HG03039 (cell line): ENCODE data around the gene AKIRIN2.
"Not testable (repeated sequence)": the region's sequence is repeated elsewhere in the genome, so short reads cannot be mapped to it uniquely, and the experiment has no call there.

Experiments
- ATAC-seq: cut with Tn5 transposase; IDR thresholded peaks from one replicate; pipeline ENCODE4 v1.9.1; 2021; ENCODE audit warnings: mild to moderate bottlenecking, moderate library complexity; ENCODE audit not compliant: unreplicated experiment

Gene AKIRIN2

DNA sequence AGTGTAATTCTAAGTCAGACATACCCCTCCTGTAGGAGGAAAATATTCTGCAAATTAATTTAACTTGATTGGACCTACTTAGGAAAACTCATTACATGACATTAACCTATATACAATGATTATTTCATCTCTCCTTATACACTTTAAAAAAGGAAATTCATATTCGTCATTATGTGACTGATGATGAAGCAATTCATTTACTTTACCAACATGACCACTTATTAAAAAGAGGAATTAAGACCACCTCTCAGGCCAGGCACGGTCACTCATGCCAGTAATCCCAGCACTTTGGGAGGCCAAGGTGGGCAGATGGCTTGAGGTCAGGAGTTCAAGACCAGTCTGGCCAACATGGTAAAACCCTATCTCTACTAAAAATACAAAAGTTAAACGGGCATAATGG is 11.6 kb downstream of the AKIRIN2 start:
- ATAC-seq: no peak

DNA sequence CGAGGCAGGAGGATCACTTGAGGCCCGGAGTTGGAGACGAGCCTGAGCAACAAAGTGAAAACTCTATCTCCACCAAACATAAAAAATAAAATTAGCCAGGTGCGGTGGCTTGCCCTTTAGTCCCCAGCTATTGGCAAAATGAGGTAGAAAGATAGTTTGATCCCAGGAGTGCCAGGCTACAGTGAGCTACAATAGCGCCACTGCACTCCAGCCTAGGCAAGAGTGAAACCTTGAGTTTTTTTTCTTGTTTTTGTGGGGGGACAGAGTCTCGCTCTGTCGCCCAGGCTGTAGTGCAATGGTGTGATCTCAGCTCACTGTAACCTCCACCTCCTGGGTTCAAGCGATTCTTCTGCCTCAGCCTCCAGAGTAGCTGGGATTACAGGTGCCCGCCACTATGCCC is 14.1 kb downstream of the AKIRIN2 start:
- ATAC-seq: not testable (repeated sequence)

DNA sequence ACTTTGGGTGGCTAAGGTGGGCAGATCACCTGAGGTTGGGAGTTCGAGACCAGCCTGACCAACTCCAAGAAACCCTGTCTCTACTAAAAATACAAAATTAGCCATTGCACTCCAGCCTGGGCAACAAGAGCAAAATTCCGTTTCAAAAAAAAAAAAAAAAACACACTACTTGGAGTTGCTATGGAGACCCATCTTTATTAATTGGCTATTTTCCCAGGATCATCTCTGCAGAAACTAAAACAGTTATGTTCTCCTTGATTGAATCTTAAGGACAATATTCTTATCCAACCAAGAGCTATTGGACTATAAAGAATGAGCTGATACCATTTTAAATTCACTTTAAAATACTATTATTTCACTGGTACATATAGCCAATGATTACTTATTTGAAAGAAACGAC is 14.7 kb downstream of the AKIRIN2 start:
- no peak for ATAC-seq

- ATAC-seq: not testable (repeated sequence)
Measured at GRCh38 chr6:87686636-87687205, 15.3 kb downstream of the AKIRIN2 start.

- no peak for ATAC-seq
Measured at GRCh38 chr6:87684895-87685654, 17.0 kb downstream of the AKIRIN2 start.

DNA sequence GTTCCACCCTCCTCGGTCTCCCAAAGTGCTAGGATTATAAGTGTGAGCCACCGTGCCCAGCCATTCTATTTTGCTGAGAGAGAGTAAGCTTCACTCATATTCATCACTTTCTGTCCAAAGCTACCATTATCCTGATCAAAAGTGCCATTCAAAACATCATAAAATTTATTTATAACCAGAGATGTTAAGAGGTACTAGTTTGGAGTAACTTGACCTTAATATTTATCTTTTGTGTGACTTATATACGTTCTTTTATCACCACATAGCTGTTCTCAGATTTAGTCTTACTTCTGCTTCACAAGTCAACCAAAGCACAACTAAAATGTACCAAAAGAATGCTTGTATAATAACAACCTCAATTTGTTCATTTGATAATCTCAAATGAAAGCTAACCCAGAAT is 18.1 kb downstream of the AKIRIN2 start:
- no peak for ATAC-seq

- peak; percentile 56 for ATAC-seq
Measured at GRCh38 chr6:87682310-87682709, 19.7 kb downstream of the AKIRIN2 start.

DNA sequence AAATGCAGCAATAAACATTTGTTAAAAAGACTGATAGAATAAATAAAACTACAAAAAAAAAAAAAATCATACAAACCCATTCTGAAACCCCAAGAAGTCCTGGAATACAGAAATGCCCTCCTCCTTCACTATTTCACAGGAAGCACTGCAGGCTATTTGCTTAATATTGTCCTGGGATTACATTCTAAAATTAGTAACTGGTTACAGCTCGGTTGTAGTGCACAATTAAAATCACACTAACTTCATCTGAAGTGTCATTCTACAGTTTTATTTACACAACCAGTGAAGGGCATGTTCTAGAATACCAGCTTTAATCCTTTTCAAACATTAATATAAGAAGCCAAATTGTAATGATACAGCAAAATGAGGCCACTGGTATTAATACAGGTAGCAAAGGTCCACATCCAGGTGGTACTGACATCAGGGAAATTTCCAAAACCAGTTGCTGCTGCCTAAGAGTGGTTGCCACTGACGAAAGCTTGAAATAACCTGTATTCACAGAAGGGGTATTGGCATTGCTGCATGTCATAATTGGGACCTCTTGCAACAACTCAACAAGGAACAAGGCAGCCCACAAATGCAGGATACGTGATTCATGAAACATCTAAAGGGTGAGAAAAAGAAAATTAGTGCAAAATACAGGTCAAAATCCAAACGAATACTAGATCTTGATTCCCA is 26.9 kb downstream of the AKIRIN2 start:
- no peak for ATAC-seq

DNA sequence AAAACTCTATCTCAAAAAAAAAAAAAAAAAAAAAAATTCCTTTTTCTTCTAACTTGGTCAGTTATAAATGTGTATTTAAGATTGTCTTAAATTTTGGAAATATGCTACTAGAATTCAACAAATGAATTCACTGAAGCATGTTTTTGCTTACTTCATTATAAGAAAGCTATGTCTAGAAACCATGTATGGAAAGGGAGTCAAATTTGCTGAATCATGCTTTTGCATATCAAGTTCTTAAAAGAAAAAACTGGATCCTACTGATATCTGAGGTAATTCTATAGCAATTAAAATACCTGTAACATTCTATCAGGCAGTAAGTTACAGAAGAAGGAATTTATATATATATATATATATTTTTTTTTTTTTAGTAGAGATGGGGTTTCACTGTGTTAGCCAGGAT is 27.7 kb downstream of the AKIRIN2 start:
- no peak for ATAC-seq

- no peak for ATAC-seq
Measured at GRCh38 chr6:87673237-87673636, 28.8 kb downstream of the AKIRIN2 start.

GRCh38 chr6:87672641-87673040 is 29.4 kb downstream of the AKIRIN2 start:
- no peak for ATAC-seq

DNA sequence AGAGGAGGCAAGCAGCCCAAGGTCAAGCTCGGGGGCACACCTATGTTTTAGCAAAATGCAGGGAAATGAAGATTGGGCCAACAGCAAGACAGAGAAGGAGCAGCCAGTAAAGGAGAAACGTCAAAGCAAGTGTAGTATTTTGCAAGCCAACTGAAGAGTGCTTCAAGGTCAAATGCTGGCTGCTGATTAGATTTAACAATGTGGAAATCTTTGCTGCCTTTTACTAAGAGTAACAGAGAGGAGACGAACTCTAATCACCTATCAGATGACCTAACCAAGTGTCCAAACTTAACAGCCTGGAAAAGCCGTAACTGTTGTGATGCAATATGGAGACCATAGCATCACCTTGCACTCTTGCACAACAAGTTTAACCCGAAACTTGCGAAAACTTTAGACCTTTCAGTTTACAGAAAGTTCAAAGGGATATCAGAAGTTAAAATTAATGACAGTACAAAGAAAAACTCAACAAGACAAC is 30.4 kb downstream of the AKIRIN2 start:
- no peak for ATAC-seq

DNA sequence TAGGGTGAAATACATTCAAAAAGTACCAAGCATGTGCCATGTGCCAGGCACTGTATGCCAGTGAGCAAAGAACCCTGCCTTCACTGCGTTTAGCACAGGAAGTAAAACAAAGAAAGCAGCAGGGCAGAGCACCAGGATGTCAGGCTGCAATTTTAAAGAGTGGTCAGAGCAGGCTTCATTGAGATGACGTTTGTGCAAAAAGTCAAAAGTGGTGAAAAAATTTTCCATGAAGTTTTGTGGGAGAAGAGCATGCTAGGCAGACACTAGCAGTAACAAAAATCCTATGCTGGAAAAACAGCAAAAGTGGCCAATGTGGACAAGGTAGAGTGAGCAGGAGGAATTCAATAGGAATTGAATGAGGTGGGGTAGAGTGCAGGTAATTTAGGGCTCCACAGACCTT is 31.3 kb downstream of the AKIRIN2 start:
- ATAC-seq: no peak

- no peak for ATAC-seq
Measured at GRCh38 chr6:87669051-87669450, 33.0 kb downstream of the AKIRIN2 start.

DNA sequence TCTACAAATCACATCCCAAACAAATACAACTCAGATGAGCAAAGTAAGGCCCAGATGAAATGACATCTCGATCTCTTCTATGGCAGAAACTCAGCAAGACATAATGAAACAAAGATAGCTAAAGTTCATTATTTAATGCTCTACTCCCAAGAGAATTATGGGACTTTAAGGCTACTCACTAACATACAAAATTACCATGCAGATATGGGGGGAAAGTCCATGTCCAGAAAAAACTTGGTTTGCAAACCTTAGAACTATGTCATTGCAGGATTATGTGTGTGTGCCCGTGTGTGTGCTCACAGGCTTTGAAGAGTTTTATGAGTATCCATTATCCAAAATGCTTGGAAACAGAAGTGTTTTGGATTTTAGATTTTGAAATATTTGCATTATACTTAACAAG is 34.0 kb downstream of the AKIRIN2 start:
- no peak for ATAC-seq

DNA sequence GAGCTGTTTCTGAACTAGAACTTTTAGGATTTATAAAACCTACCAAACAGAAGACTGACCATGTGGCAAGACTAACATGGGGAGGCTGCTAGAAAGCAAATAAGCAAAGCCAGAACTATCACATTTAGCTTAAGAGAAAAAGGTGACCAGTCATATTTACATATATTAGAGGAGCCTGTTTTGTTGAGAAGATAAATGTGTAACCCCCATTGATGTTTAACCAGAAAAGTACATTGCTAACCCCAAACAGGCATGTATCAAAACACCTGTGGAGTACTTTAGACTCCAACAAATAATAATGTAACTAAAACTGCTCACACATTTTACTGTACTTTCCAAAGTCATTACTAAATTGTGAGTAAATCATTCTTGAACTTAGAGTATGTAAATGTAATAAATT is 35.0 kb downstream of the AKIRIN2 start:
- ATAC-seq: no peak

GRCh38 chr6:87664921-87665485 is 37.0 kb downstream of the AKIRIN2 start:
- ATAC-seq: no peak

DNA sequence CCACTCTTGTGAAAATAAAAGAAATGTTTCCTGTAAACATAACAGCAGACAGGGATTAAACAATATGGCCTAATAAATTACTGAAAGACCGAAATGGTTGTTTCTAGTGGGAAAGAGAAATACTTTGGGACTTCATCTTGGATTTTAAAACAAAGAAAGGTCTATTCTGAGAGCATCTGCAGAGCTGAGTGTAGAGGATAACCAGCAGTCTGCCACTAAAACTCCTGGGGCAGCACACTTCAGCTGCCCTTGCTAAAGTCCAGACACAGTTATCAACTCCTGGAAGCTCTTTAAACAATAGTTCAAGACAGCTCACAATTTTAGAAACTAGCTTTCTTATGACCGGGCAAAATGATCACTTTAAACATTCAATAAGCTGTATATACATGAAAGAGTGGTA is 38.6 kb downstream of the AKIRIN2 start:
- no peak for ATAC-seq

- ATAC-seq: no peak
Measured at GRCh38 chr6:87661503-87661902, 40.5 kb downstream of the AKIRIN2 start.

DNA sequence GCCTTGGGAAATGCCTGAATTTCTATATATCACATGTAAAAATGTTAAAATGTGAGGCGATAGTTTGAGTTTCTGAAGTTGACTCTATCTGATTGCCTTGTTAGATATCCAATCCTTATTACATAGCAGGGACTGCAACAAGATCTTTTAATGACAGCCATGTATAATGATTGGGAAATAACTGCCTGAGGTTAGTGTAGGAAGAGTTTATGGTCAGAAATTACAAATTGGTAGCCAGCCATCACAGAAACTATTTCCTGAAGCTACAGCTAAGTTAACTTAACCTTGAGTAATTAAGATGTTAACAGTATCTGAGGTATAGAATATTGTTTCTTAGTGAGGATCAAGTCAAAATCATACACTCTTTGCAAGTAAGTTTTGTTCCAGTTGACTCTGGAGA is 41.0 kb downstream of the AKIRIN2 start:
- ATAC-seq: no peak

GRCh38 chr6:87660226-87660911 is 41.7 kb downstream of the AKIRIN2 start:
- ATAC-seq: no peak
